Prostate gland (tissue), 2 donors: Measurements from ENCODE around the gene PDE8A.

Experiments used
- CTCF ChIP-seq, 4 experiments: fragments of 200-600 bp in 2 of 4; fragments of 450-650 bp in 2 of 4; sonication (generic) in 2 of 4; IDR thresholded peaks; 1 replicate in 3 of 4; 2 replicates in 1 of 4; pipeline ENCODE4 v1.5.1; 2016 to 2019; ENCODE audit warnings: antibody characterized with exemption in 4 of 4, mild to moderate bottlenecking in 2 of 4, moderate library complexity in 2 of 4
- POLR2A ChIP-seq: fragments of 450-650 bp; IDR thresholded peaks from one replicate; pipeline ENCODE4 v1.6.1; 2016; ENCODE audit warnings: antibody characterized with exemption, mild to moderate bottlenecking

DNA sequence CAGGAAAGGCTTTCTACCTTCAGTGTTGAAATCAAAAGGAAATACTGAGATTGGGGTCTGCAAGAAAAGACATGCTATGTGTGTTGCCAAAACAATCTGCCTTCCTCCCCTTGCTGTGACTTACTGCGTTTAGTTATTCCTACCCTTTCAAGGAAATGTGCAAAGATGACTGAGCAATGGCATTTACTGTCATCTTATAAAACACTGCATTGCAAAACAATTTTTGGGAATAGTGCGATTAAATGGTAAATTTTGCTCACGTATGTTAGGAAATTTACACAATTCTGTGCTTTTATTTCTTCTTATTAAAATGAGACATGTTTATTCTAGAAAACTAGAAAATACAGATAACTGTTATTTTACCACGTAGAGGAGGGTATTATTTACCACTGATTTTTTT, 45.8 kb downstream of the PDE8A start:
- TF ChIP-seq CTCF (IDR thresholded peaks at IDR 0.05) (no peak), POLR2A (no peak)
